PC-9 (cell line): ENCODE data around the gene FAM83G. TPM values are rescaled to one million over a fixed set of nuclear protein-coding genes. Genes with fewer than 3 reads are reported as not detected.
A peak's percentile ranks its signal among the peaks of the same experiment; 100 is the strongest.

Experiments
- BruUV-seq: library from RNA; stranded (reverse); fragments of 400-500 nt; replicated peaks from 2 replicates; lab custom pipeline; 2021; lab: Mats Ljungman, UMichigan
- CTCF ChIA-PET: fragments of 300-600 bp; sonication (Branson Sonifier 250); formaldehyde crosslinking; loops from one replicate; lab custom pipeline; 2022; ENCODE audit warnings: antibody characterized with exemption; lab: Charles Lee
- POLR2A ChIA-PET: fragments of 300-600 bp; sonication (Branson Sonifier 250); formaldehyde crosslinking; loops from one replicate; lab custom pipeline; 2022; ENCODE audit warnings: antibody characterized with exemption; ENCODE audit not compliant: unreplicated experiment; lab: Charles Lee
- DNase-seq, 2 experiments: peaks; one replicate each; pipeline versions ENCODE4 v3.0.0 to v3.0.0-alpha.2; 2015 to 2022; ENCODE audit warnings: mixed read lengths in 1 of 2
- H2AFZ ChIP-seq: fragments of 200-600 bp; sonication (generic); 2 replicates; pipeline ENCODE4 v1.8.1; 2017; ENCODE audit warnings: antibody characterized with exemption
- H3F3A ChIP-seq: fragments of 200-600 bp; sonication (generic); 2 replicates; pipeline ENCODE4 v1.8.1; 2017; ENCODE audit warnings: antibody characterized with exemption, mild to moderate bottlenecking, low read depth; ENCODE audit not compliant: insufficient read depth
- H3K27ac ChIP-seq: fragments of 200-600 bp; sonication (generic); 2 replicates; pipeline ENCODE4 v1.6.1; 2016; ENCODE audit warnings: mixed run types
- H3K27me3 ChIP-seq: fragments of 200-600 bp; sonication (generic); 2 replicates; pipeline ENCODE4 v1.6.1; 2016; ENCODE audit warnings: low read depth, mixed run types; ENCODE audit not compliant: insufficient read depth
- H3K36me3 ChIP-seq: fragments of 200-600 bp; sonication (generic); 2 replicates; pipeline ENCODE4 v1.6.1; 2016; ENCODE audit warnings: low read depth, mixed run types
- H3K4me1 ChIP-seq: fragments of 200-600 bp; sonication (generic); replicated peaks from 2 replicates; pipeline ENCODE4 v1.6.1; 2016; ENCODE audit warnings: mixed run types; ENCODE audit not compliant: insufficient read depth
- H3K4me2 ChIP-seq: fragments of 200-600 bp; sonication (generic); 2 replicates; pipeline ENCODE4 v1.6.1; 2017; ENCODE audit warnings: mixed run types
- H3K4me3 ChIP-seq: fragments of 200-600 bp; sonication (generic); 2 replicates; pipeline ENCODE4 v1.6.1; 2016; ENCODE audit warnings: mixed run types
- H3K79me2 ChIP-seq: fragments of 200-600 bp; sonication (generic); 2 replicates; pipeline ENCODE4 v1.6.1; 2017; ENCODE audit warnings: low read depth, mixed run types
- H3K9me2 ChIP-seq: fragments of 200-600 bp; sonication (generic); 2 replicates; pipeline ENCODE4 v1.8.1; 2017; ENCODE audit warnings: mild to moderate bottlenecking; ENCODE audit not compliant: insufficient read depth
- H3K9me3 ChIP-seq: fragments of 200-600 bp; sonication (generic); 2 replicates; pipeline ENCODE4 v1.8.1; 2016; ENCODE audit warnings: low read depth; ENCODE audit not compliant: insufficient read depth
- H4K20me1 ChIP-seq: fragments of 200-600 bp; sonication (generic); 2 replicates; pipeline ENCODE4 v1.8.1; 2017; ENCODE audit not compliant: insufficient read depth
- EZH2 ChIP-seq: fragments of 200-600 bp; sonication (generic); IDR thresholded peaks from 2 replicates; pipeline ENCODE4 v1.8.0; 2017; ENCODE audit warnings: antibody characterized with exemption, low read depth
- intact Hi-C: fragments of 100-400 bp; cut with micrococcal nuclease; formaldehyde crosslinking; loops from one replicate; pipeline ENCODE4 v1.10.0; 2022; ENCODE audit not compliant: unreplicated experiment
- total RNA-seq: library from RNA; stranded (reverse); gene quantifications from 2 replicates; pipeline ENCODE4 v1.2.3, GENCODE V29; 2021
- TF ChIP-seq, protein P1 (sequence below): fragments of 200-600 bp; sonication (generic); conservative IDR thresholded peaks from 2 replicates; pipeline ENCODE4 v1.6.1; 2017; ENCODE audit warnings: mixed run types, antibody characterized with exemption, mild to moderate bottlenecking, moderate library complexity

FAM83G gene
- total RNA-seq, 1 experiment from 2014 or later: 30.2 TPM

DNA sequence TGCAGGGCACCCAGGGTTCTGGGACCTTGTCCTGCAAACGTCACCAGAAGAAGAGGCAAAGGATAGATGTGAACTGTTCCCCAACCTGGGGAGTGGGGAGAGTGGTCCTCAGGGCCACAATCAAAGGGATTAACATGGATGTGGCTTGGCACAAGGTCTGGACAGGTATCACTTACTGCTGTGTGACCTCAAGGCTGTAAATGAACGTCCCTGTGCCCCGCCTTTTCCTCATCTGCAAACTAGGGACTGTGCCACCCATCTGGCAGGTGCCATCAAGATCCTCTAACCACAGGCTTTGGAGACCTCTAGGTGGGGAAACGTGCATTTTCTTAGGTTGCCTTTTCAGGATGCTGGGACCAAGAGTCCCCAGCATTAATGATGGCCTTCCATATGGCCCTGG, 27.5 kb downstream of the FAM83G start:
- no peaks in the 10 kb centered on the region for H3K27me3 ChIP-seq
- BruUV-seq: no TSS peak
- peaks cover 4% of the 10 kb centered on the region; the same call in 1 of the 2 replicates for H3K4me1 ChIP-seq
- POLR2A ChIA-PET: no interaction called here
- no peak overlapping the region for H3K27ac ChIP-seq
- peaks cover 9% of the 10 kb centered on the region; the same call in 1 of the 2 replicates for H3F3A ChIP-seq
- DNase-seq: no peak
- H3K36me3 ChIP-seq: peaks cover 11% of the 10 kb centered on the region; the same call in 1 of the 2 replicates
- no peaks in the 10 kb centered on the region for H3K79me2 ChIP-seq
- CTCF ChIA-PET: no interaction called here
- no peak overlapping the region for H3K4me2 ChIP-seq
- H4K20me1 ChIP-seq: peaks cover 4% of the 10 kb centered on the region; the same call in 1 of the 2 replicates
- H2AFZ ChIP-seq: no peak overlapping the region
- no peaks in the 10 kb centered on the region for H3K9me2 ChIP-seq
- no peaks in the 10 kb centered on the region for H3K9me3 ChIP-seq
- intact Hi-C loops: no loop called here
- TF ChIP-seq, protein P1, sequence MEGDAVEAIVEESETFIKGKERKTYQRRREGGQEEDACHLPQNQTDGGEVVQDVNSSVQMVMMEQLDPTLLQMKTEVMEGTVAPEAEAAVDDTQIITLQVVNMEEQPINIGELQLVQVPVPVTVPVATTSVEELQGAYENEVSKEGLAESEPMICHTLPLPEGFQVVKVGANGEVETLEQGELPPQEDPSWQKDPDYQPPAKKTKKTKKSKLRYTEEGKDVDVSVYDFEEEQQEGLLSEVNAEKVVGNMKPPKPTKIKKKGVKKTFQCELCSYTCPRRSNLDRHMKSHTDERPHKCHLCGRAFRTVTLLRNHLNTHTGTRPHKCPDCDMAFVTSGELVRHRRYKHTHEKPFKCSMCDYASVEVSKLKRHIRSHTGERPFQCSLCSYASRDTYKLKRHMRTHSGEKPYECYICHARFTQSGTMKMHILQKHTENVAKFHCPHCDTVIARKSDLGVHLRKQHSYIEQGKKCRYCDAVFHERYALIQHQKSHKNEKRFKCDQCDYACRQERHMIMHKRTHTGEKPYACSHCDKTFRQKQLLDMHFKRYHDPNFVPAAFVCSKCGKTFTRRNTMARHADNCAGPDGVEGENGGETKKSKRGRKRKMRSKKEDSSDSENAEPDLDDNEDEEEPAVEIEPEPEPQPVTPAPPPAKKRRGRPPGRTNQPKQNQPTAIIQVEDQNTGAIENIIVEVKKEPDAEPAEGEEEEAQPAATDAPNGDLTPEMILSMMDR: no peak
- TF ChIP-seq EZH2: no peak
- H3K4me3 ChIP-seq: no peak overlapping the region

DNA sequence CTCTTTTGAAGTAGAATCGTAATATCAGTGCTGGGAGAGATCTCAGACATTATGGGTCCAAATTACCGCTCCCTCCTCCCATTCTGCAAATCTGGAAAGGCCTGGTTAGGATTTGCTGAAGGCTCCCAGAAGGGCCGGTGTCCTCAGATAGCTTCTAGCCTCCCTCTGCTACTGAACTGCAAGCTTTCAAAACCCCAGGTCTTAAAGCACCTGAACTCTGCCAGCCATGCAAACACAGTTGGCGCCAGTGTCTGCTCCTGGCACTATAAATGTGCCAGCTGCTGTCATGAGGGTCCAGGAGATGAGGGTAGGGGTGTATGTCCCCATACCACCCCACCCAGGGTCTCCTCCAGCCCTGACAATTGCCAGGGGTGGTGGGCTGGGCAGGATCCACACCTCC, 28.4 kb downstream of the FAM83G start:
- no peak overlapping the region for H3K27ac ChIP-seq
- no peaks in the 10 kb centered on the region; the same call in 1 of the 2 replicates for H4K20me1 ChIP-seq
- H3K4me2 ChIP-seq: no peak overlapping the region
- H3K9me3 ChIP-seq: no peaks in the 10 kb centered on the region
- no peaks in the 10 kb centered on the region for H3K27me3 ChIP-seq
- H3K36me3 ChIP-seq: peaks cover 11% of the 10 kb centered on the region; the same call in 1 of the 2 replicates
- no peak overlapping the region for H3K4me3 ChIP-seq
- H3K79me2 ChIP-seq: no peaks in the 10 kb centered on the region
- peaks cover 5% of the 10 kb centered on the region; the same call in 1 of the 2 replicates for H3F3A ChIP-seq
- no peaks in the 10 kb centered on the region for H3K4me1 ChIP-seq
- H2AFZ ChIP-seq: no peak overlapping the region
- no TSS peak for BruUV-seq
- intact Hi-C loops: no loop called here
- no peak for DNase-seq
- CTCF ChIA-PET: interaction anchor here (0.6 kb wide), 1 partner anchor 786 kb away, joined by 3 read pairs; no protein-coding TSS in a partner anchor
- TF ChIP-seq EZH2: no peak
- TF ChIP-seq, protein P1: no peak
- no peaks in the 10 kb centered on the region for H3K9me2 ChIP-seq
- POLR2A ChIA-PET: no interaction called here

DNA sequence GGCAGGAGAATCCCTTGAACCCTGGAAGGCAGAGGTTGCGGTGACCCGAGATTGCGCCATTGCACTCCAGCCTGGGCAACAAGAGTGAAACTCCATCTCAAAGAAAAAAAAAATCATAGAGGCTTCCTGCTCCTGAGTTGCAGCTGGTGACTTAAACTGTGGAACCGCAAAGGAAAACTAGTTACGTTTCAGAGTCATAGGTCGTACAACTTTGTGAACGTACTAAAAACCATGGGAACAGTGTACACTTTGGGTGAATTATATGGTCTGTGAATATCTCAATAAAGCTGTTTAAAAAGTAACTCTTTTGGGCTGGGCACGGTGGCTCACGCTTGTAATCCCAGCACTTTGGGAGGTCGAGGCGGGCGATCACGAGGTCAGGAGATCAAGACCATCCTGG, 29.0 kb downstream of the FAM83G start:
- Histone ChIP-seq H3K4me2 (no peak overlapping the region), H4K20me1 (no peaks in the 10 kb centered on the region; the same call in 1 of the 2 replicates), H3F3A (peaks cover 11% of the 10 kb centered on the region; the same call in 1 of the 2 replicates), H3K4me3 (no peak overlapping the region), H3K9me3 (no peaks in the 10 kb centered on the region), H3K79me2 (no peaks in the 10 kb centered on the region), H3K36me3 (peaks cover 11% of the 10 kb centered on the region; the same call in 1 of the 2 replicates), H3K27ac (no peak overlapping the region), H3K9me2 (no peaks in the 10 kb centered on the region), H2AFZ (no peak overlapping the region), H3K27me3 (no peaks in the 10 kb centered on the region), H3K4me1 (peaks cover 2% of the 10 kb centered on the region; the same call in 1 of the 2 replicates)
- intact Hi-C loops: no loop called here
- BruUV-seq: TSS peak; percentile 10
- TF ChIP-seq EZH2: no peak
- TF ChIP-seq, protein P1: no peak
- DNase-seq: no peak
- POLR2A ChIA-PET: interaction anchor here (0.6 kb wide), 1 partner anchor 36 kb away, joined by 4 read pairs; no protein-coding TSS in a partner anchor
- CTCF ChIA-PET: interaction anchor here (0.6 kb wide), 1 partner anchor 786 kb away, joined by 3 read pairs; no protein-coding TSS in a partner anchor
